DND-41 (cell line): Measurements from ENCODE around the gene GAA.

Experiments used
- CTCF ChIP-seq: IDR thresholded peaks from 2 replicates; pipeline ENCODE4 v1.5.1; 2012; ENCODE audit warnings: borderline replicate concordance, low read length, moderate library complexity, mild to moderate bottlenecking; ENCODE audit not compliant: poor library complexity, severe bottlenecking; ENCODE audit errors: extremely low read depth
- EZH2 ChIP-seq: IDR thresholded peaks from 3 replicates; pipeline ENCODE4 v1.6.1; 2012; ENCODE audit warnings: borderline replicate concordance, low read depth, mild to moderate bottlenecking, moderate library complexity, low read length, inconsistent platforms; ENCODE audit not compliant: severe bottlenecking

GRCh38 chr17:80089762-80090161, 11.6 kb upstream of the GAA start:
- no peak for TF ChIP-seq CTCF
- no peak for TF ChIP-seq EZH2
